OCI-LY1 (cell line): ENCODE results near the gene CHRNA9.

Experiments
- H2AFZ ChIP-seq: fragments of 200-600 bp; sonication (generic), shearing (Covaris generic); 2 replicates; pipeline ENCODE4 v1.6.0; 2014; ENCODE audit warnings: antibody characterized with exemption, mild to moderate bottlenecking, low read length
- H3F3A ChIP-seq: fragments of 200-600 bp; sonication (generic), shearing (Covaris generic); 2 replicates; pipeline ENCODE4 v1.6.0; 2014; ENCODE audit warnings: mild to moderate bottlenecking, antibody characterized with exemption, low read length, moderate library complexity; ENCODE audit not compliant: insufficient read depth
- H3K27ac ChIP-seq: fragments of 200-600 bp; sonication (generic); 2 replicates; pipeline ENCODE4 v1.5.1; 2014; ENCODE audit warnings: low read length, mixed run types, mild to moderate bottlenecking, low read depth; ENCODE audit not compliant: poor library complexity, severe bottlenecking
- H3K27me3 ChIP-seq: fragments of 200-600 bp; sonication (generic); 2 replicates; pipeline ENCODE4 v1.6.0; 2014; ENCODE audit warnings: antibody characterized with exemption, mild to moderate bottlenecking, low read length, moderate library complexity; ENCODE audit not compliant: insufficient read depth
- H3K36me3 ChIP-seq: fragments of 200-600 bp; sonication (generic); 2 replicates; pipeline ENCODE4 v1.6.1; 2014; ENCODE audit warnings: mild to moderate bottlenecking, antibody characterized with exemption, low read length, moderate library complexity, mixed read lengths; ENCODE audit not compliant: insufficient read depth
- H3K4me1 ChIP-seq: fragments of 200-600 bp; sonication (generic); 2 replicates; pipeline ENCODE4 v1.5.1; 2014; ENCODE audit warnings: mild to moderate bottlenecking, low read length, moderate library complexity; ENCODE audit not compliant: insufficient read depth, severe bottlenecking
- H3K4me2 ChIP-seq: fragments of 200-600 bp; sonication (generic), shearing (Covaris generic); 2 replicates; pipeline ENCODE4 v1.6.1; 2014; ENCODE audit warnings: low read length
- H3K4me3 ChIP-seq: fragments of 200-600 bp; sonication (generic); 2 replicates; pipeline ENCODE4 v1.5.1; 2014; ENCODE audit warnings: low read length, low read depth, mild to moderate bottlenecking, mixed read lengths; ENCODE audit not compliant: poor library complexity, severe bottlenecking
- H3K79me2 ChIP-seq: fragments of 200-600 bp; shearing (Covaris generic); 2 replicates; pipeline ENCODE4 v1.6.1; 2016; ENCODE audit warnings: mixed run types, low read length, mixed read lengths; ENCODE audit not compliant: insufficient read depth
- H3K9ac ChIP-seq: fragments of 200-600 bp; sonication (generic), shearing (Covaris generic); 2 replicates; pipeline ENCODE4 v1.6.1; 2014; ENCODE audit warnings: mild to moderate bottlenecking, low read length, mixed read lengths
- H3K9me2 ChIP-seq: fragments of 200-600 bp; sonication (generic), shearing (Covaris generic); 2 replicates; pipeline ENCODE4 v1.6.1; 2014; ENCODE audit warnings: low read depth, mild to moderate bottlenecking, low read length, mixed read lengths
- H3K9me3 ChIP-seq: fragments of 200-600 bp; shearing (Covaris generic); 2 replicates; pipeline ENCODE4 v1.6.1; 2014; ENCODE audit warnings: low read length, mixed read lengths
- H4K20me1 ChIP-seq: fragments of 200-600 bp; sonication (generic), shearing (Covaris generic); 2 replicates; pipeline ENCODE4 v1.6.0; 2016; ENCODE audit warnings: mild to moderate bottlenecking, low read length; ENCODE audit not compliant: insufficient read depth
- CTCF ChIP-seq: fragments of 200-600 bp; sonication (generic), shearing (Covaris generic); IDR thresholded peaks from 2 replicates; pipeline ENCODE4 v1.5.1; 2017; ENCODE audit warnings: mild to moderate bottlenecking, antibody characterized with exemption, low read length, moderate library complexity, mixed read lengths
- EZH2 ChIP-seq: fragments of 200-600 bp; sonication (generic), shearing (Covaris generic); IDR thresholded peaks from 2 replicates; pipeline ENCODE4 v1.8.0; 2017; ENCODE audit warnings: borderline replicate concordance, mixed run types, mild to moderate bottlenecking, antibody characterized with exemption, low read length, moderate library complexity, mixed read lengths

The CHRNA9 gene

GRCh38 chr4:40331101-40331745 is 3.9 kb upstream of the CHRNA9 start:
- H4K20me1 ChIP-seq: no peaks in the 10 kb centered on the region
- no peaks in the 10 kb centered on the region for H3K36me3 ChIP-seq
- H3K4me3 ChIP-seq: no peak overlapping the region
- no peak overlapping the region for H3K9ac ChIP-seq
- peaks cover 6% of the 10 kb centered on the region; the same call in 1 of the 2 replicates for H3K27me3 ChIP-seq
- no peak overlapping the region for H2AFZ ChIP-seq
- no peaks in the 10 kb centered on the region for H3K9me2 ChIP-seq
- no peaks in the 10 kb centered on the region for H3F3A ChIP-seq
- TF ChIP-seq EZH2: no peak
- TF ChIP-seq CTCF: no peak
- peaks cover 5% of the 10 kb centered on the region for H3K4me1 ChIP-seq
- H3K79me2 ChIP-seq: no peaks in the 10 kb centered on the region
- H3K9me3 ChIP-seq: no peaks in the 10 kb centered on the region
- H3K4me2 ChIP-seq: no peak overlapping the region
- H3K27ac ChIP-seq: no peak overlapping the region

- TF ChIP-seq EZH2 (no peak), CTCF (no peak)
- Histone ChIP-seq H3K36me3 (no peaks in the 10 kb centered on the region), H3K27me3 (peaks cover 6% of the 10 kb centered on the region; the same call in 1 of the 2 replicates), H3K9me2 (no peaks in the 10 kb centered on the region), H3K4me1 (peaks cover 3% of the 10 kb centered on the region), H2AFZ (no peak overlapping the region), H3K4me2 (no peak overlapping the region), H3K9ac (no peak overlapping the region), H4K20me1 (no peaks in the 10 kb centered on the region), H3F3A (no peaks in the 10 kb centered on the region), H3K9me3 (no peaks in the 10 kb centered on the region), H3K79me2 (no peaks in the 10 kb centered on the region), H3K4me3 (no peak overlapping the region), H3K27ac (no peak overlapping the region)
Measured at GRCh38 chr4:40331961-40332360, 3.2 kb upstream of the CHRNA9 start.

GRCh38 chr4:40333921-40334352 is 1.2 kb upstream of the CHRNA9 start:
- TF ChIP-seq CTCF (no peak), EZH2 (no peak)
- no peak overlapping the region for H3K4me2 ChIP-seq
- H3K36me3 ChIP-seq: no peaks in the 10 kb centered on the region
- H4K20me1 ChIP-seq: no peaks in the 10 kb centered on the region
- H3K4me1 ChIP-seq: no peaks in the 10 kb centered on the region
- no peaks in the 10 kb centered on the region for H3K9me2 ChIP-seq
- no peak overlapping the region for H3K27ac ChIP-seq
- no peaks in the 10 kb centered on the region for H3K9me3 ChIP-seq
- no peak overlapping the region for H2AFZ ChIP-seq
- no peak overlapping the region for H3K4me3 ChIP-seq
- no peak overlapping the region for H3K9ac ChIP-seq
- peaks cover 6% of the 10 kb centered on the region; the same call in 1 of the 2 replicates for H3K27me3 ChIP-seq
- H3F3A ChIP-seq: no peaks in the 10 kb centered on the region
- no peaks in the 10 kb centered on the region for H3K79me2 ChIP-seq
